WTC11 (cell line): ENCODE data around the gene PHF21B.

Experiments used
- CTCF ChIP-seq: fragments of 200-600 bp; IDR thresholded peaks from 2 replicates; pipeline ENCODE4 v1.8.0; 2022; ENCODE audit warnings: antibody characterized with exemption
- ETV6 ChIP-seq: sonication (generic); formaldehyde crosslinking; IDR thresholded peaks from 2 replicates; pipeline ENCODE4 v1.8.1; 2022; ENCODE audit warnings: mild to moderate bottlenecking, missing genetic modification reagents
- KAT7 ChIP-seq: sonication (generic); formaldehyde crosslinking; IDR thresholded peaks from 2 replicates; pipeline ENCODE4 v1.8.1; 2023; ENCODE audit warnings: missing genetic modification reagents, mild to moderate bottlenecking, borderline replicate concordance

GRCh38 chr22:44888491-44889254, 121.1 kb downstream of the PHF21B start:
- TF ChIP-seq KAT7 (no peak), CTCF (no peak), ETV6 (CRISPR knock-in tag) (no peak)
